Urinary bladder (tissue), 4 donors: ENCODE data around the gene MCHR2. TPM values are rescaled to one million over a fixed set of nuclear protein-coding genes. Genes with fewer than 3 reads are reported as not detected.

Experiments
- DNase-seq: peaks from one replicate; pipeline ENCODE4 v3.0.0-alpha.2; 2015; ENCODE audit errors: extremely low spot score
- H3K27ac ChIP-seq: one replicate; pipeline ENCODE4 v1.5.1; 2013; ENCODE audit warnings: low read depth, mild to moderate bottlenecking, moderate library complexity
- H3K36me3 ChIP-seq: one replicate; pipeline ENCODE4 v1.6.1; 2013; ENCODE audit warnings: mild to moderate bottlenecking, moderate library complexity; ENCODE audit not compliant: insufficient read depth
- H3K4me1 ChIP-seq: one replicate; pipeline ENCODE4 v1.6.1; 2013; ENCODE audit warnings: mild to moderate bottlenecking, moderate library complexity; ENCODE audit not compliant: insufficient read depth
- H3K4me3 ChIP-seq: one replicate; pipeline ENCODE4 v1.5.1; 2013; ENCODE audit warnings: low read depth, low read length
- WGBS: extraction: QIAGEN DNeasy Blood & Tissue Kit; methylation state at CpG from one replicate; pipeline ENCODE4 v1.1.7; 2013; 5-methylcytosine and 5-hydroxymethylcytosine counted together
- polyA plus RNA-seq: library from polyadenylated mRNA; stranded (reverse); fragments of 200-250 nt; gene quantifications from one replicate; pipeline ENCODE4 v1.2.3, GENCODE V29; 2013
- total RNA-seq: library from RNA; depleted of rRNA; stranded (reverse); fragments of >200 nt; gene quantifications from one replicate; pipeline ENCODE4 v1.2.3, GENCODE V29; 2014
- donor health status: healthy with polysubstance abuse.
- donor health status: healthy.

Gene MCHR2
- total and polyA plus RNA-seq, 2 donors, result 0.48 TPM; not detected in 1

DNA sequence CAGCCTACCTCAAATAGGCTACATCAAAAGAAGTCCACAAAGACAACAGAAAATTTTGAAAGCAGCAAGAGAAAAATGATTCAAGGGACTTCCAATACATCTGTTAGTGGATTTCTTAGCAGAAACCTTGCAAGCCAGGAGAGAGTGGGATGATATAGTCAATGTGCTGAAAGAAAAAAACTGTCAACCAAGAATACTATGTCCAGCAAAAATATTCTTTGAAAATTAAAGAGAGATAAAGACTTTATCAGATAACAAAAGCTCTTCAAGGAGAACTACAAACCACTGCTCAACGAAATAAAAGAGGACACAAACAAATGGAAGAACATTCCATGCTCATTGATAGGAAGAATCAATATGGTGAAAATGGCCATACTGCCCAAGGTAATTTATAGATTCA, 34.0 kb downstream of the MCHR2 start:
- Histone ChIP-seq H3K4me1 (no peaks in the 10 kb centered on the region), H3K4me3 (no peak overlapping the region), H3K36me3 (no peaks in the 10 kb centered on the region), H3K27ac (no peak overlapping the region)
- no peak for DNase-seq
- WGBS, result 73% methylated on average over 1 of the region's 1 CpG

DNA sequence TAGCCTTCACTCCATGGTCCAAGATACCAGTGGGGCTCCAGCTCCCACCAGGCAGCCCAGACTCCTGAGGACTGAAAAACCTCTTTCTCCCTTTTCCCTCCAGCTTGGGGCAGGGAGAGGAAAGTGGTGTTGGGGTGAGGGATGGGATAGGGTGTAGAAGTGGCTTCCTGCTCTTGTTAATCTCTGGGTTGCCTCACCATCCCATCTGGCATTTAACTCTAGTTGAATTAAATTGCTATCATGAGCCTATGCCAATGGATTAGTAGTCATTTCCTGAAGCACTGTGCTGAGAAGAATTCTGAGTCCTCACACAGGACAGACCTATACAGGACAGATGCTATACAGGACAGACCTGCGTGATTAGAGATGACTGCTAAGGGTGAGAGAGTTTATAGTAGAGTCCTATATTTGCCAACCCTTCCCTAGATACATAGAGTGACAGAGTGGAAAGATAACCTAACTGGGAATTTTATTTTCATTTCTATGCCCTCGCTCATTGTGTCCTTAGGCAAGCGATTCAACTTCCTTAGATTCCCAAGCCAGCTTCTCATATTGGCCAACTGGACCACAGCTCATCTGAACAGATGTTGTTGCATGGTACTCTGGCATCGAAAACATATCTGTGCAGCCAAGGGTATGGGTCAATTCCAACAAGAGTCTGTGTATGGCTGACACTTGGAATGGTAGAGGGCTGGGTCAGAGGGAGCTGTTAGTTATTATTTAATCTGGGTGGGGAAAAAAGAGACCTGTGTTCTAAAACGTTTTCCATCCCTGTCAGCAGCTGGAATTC, 42.8 kb downstream of the MCHR2 start:
- H3K36me3 ChIP-seq, result no peaks in the 10 kb centered on the region
- WGBS, result 77% methylated on average over 5 of the region's 5 CpGs
- no peak overlapping the region for H3K4me3 ChIP-seq
- no peak overlapping the region for H3K27ac ChIP-seq
- DNase-seq, result no peak
- no peaks in the 10 kb centered on the region for H3K4me1 ChIP-seq

DNA sequence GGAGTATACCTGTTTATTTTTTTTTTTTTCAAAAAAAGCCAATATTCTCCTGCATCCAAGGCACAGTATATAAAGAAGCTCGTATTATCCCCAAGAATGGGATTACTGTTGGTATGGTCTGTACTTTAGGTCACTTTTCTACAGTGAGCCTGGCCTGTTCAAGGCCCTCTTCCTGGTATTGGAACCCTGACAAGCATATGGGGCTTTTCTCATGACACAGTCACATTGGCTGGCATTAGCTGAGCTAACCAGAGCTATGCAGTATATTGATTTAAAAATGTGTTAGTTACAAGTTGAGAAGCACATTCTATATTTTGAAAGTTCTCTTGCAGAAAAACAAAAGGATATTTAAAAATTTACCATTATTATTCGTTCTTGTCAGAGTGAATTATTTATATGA, 48.0 kb downstream of the MCHR2 start:
- Histone ChIP-seq H3K36me3 (no peaks in the 10 kb centered on the region), H3K4me1 (no peaks in the 10 kb centered on the region), H3K27ac (no peak overlapping the region), H3K4me3 (no peak overlapping the region)
- no peak for DNase-seq
- 43% methylated on average over 2 of the region's 2 CpGs for WGBS

DNA sequence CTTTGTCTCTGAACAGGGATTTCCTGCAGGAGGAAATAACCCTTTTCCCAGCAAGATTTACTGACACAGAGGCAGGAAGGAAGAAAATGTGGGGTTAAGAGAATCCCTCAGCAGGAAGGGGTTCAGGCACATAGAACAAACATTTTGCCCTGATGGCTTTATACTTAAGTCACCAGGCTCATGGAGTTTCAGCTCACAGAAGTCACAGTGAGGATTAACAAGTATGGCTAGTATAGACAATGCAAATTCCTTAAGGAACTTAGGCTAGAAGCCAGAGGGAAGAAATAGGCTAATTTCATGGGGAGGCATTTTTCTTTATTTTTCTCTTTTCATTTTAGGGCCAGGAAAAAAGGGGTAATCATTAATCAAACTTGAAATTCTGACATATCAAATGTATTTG, 50.2 kb downstream of the MCHR2 start:
- Histone ChIP-seq H3K27ac (no peak overlapping the region), H3K4me3 (no peak overlapping the region), H3K36me3 (no peaks in the 10 kb centered on the region), H3K4me1 (no peaks in the 10 kb centered on the region)
- no peak for DNase-seq

DNA sequence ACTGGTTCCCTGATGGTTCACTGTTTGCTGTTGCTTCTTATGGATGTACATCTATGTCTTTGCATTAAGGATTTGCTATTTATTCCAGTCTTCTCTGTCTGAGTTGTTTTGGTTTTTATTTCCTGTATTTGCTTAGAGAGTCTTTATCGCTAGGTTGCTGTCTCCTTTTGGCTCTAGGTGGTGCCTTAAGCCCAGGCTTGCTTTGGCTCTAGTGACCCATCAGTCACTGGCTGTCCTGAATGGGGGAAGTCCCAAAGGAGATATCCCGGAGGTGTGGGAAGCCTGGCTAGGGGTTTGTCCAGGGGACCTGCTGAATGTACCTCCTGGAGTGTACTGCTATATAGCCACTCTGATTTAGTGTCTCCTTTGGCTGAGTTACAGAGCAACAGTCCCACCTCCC, 53.4 kb downstream of the MCHR2 start:
- H3K4me3 ChIP-seq, result no peak overlapping the region
- no peaks in the 10 kb centered on the region for H3K36me3 ChIP-seq
- WGBS, result 80% methylated on average over 2 of the region's 2 CpGs
- DNase-seq, result no peak
- no peaks in the 10 kb centered on the region for H3K4me1 ChIP-seq
- no peak overlapping the region for H3K27ac ChIP-seq

DNA sequence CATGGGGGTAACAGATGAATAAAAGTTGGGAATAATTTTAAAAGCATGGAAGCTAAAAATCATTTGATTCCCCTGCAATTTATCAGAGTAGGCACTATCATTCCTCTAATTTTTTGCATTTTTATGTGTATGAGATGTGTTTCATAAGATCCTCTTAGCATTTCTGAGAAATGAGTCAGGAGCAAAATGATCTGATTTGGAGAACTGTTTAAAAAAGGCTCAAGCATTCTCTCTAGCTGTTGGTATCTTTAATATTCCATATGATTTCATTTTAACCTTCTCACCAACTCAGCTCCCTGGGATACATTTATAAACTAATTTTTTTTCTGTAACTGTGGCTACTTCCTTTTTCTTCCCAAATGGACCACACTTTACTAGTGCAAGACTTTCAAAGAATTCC, 60.9 kb downstream of the MCHR2 start:
- H3K36me3 ChIP-seq, result no peaks in the 10 kb centered on the region
- no peak overlapping the region for H3K27ac ChIP-seq
- H3K4me1 ChIP-seq, result no peaks in the 10 kb centered on the region
- no peak for DNase-seq
- no peak overlapping the region for H3K4me3 ChIP-seq

DNA sequence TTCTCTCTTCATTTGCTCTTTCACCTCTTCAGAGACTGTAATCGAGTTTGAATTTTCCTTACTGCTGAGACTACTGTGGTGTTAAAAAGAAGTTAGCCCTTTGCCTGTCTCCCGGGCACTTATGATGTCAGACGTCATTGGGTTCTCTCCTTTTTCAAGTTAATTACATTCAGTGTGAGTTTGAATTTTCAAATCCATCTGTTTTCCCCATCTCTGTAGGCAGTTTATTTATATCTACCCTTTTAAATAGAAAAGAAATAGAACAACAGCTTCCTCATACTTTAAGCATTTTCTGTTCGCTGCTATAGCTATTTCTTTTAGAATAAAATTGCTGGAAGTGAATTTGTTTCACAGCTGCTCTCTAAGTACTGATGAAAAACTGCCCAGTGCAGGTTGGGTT, 81.4 kb downstream of the MCHR2 start:
- Histone ChIP-seq H3K4me3 (no peak overlapping the region), H3K27ac (no peak overlapping the region), H3K4me1 (no peaks in the 10 kb centered on the region), H3K36me3 (no peaks in the 10 kb centered on the region)
- WGBS, result 53% methylated on average over 4 of the region's 4 CpGs
- no peak for DNase-seq

DNA sequence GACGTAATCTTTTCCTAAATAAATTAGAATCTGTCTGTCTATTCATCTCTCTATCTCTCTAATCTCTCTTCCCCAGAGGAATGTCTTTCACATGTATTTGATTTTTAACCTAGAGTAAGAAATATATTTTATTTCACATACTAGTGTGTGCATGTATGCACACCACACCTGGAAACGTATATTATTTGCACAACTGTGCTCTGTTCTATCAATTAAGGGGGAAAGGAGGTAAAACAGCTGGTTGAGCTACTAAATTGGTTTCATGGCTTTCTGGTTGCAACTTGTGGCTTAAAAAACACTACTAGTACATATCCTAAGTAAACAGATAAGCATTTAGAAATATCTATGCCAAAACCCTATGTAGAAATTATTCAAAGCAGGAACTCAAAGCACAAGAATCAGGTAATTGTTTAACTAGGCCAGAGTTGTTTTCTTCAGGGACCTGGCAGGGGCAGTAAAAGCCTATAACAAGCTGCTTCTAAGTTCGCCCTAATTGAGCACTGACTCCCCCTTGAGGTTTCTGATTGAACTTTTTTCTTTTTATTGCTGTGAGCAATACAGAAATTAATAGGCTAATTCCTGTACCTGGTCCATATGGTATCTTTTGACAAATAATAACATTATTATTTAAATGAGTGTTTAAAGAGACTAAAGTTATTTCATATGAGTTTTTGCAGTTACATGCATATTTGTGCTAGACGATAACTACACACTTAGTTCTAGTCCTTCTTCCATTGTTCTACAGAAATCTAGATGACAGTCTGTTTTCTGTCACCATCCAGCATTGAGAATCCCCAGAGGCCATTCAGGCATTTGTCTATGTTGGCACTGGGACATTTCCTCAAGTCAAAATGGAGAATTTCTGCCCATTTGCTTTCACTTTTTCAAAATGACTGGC, 88.6 kb downstream of the MCHR2 start:
- Histone ChIP-seq H3K4me1 (no peaks in the 10 kb centered on the region), H3K27ac (no peak overlapping the region), H3K4me3 (no peak overlapping the region), H3K36me3 (no peaks in the 10 kb centered on the region)
- no peak for DNase-seq
- 49% methylated on average over 4 of the region's 4 CpGs for WGBS

DNA sequence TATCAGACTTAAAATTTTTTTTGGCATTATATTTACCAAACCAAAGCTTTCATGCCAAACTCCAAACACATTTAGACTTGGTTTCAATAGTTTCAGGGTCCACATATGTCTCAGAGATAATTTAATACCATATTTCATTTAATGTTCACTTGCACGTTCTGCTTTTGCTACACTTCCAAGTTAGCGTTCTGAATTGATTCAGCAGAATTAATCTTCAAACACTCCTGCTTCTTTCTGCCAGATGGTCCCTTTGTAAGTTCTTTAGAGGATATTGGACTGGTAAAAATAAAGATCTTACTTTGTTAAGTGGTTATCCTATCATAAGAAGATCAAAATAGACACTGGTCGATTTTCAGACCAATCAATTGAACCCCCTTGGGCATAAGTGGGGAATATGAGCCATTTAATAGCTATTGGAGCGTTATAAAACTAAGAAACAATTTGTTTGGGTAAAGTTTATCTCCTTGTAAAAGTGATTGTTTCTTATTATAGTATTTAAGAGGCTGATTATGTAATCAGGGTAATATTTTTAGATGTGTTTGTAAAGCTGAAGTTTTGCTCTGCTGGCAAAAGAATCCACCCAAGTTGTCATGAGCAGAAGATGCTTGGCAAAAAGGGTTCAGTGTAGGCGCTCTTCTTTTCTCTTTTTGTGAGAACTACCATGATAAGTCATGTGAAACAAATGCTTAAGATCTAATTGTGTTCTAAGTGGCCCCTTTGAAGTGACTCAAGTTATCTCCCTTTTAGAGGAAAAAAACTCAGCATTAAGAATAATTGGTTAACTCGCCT, 92.2 kb downstream of the MCHR2 start:
- H3K4me3 ChIP-seq, result no peak overlapping the region
- no peak for DNase-seq
- 45% methylated on average over 6 of the region's 6 CpGs for WGBS

DNA sequence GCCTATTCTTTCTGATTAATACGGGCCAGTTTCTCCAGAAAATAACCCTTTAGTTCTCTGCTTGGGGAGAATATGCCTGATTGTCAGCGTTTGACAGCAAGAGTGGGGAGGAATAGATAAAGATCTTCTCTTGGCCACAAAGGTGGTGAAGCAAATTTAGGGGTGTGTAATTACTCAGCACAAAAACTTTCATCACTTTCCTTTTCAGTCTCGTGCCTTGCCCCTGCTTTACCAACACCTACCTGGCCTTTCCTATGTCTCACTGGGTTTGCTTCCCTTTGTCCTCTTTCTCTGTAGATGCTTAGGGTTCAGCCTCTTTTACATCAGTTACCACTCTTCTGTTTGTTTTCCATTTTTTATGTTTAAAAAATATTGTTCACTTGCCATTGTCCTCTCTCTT, 99.2 kb downstream of the MCHR2 start:
- Histone ChIP-seq H3K4me1 (no peaks in the 10 kb centered on the region), H3K4me3 (no peak overlapping the region), H3K36me3 (no peaks in the 10 kb centered on the region), H3K27ac (no peak overlapping the region)
- no peak for DNase-seq
- WGBS, result 70% methylated on average over 3 of the region's 3 CpGs

More for the DNA sequence above, 92.2 kb downstream of the MCHR2 start:
- Histone ChIP-seq H3K36me3 (no peaks in the 10 kb centered on the region), H3K4me1 (no peaks in the 10 kb centered on the region), H3K27ac (no peak overlapping the region)

DNA sequence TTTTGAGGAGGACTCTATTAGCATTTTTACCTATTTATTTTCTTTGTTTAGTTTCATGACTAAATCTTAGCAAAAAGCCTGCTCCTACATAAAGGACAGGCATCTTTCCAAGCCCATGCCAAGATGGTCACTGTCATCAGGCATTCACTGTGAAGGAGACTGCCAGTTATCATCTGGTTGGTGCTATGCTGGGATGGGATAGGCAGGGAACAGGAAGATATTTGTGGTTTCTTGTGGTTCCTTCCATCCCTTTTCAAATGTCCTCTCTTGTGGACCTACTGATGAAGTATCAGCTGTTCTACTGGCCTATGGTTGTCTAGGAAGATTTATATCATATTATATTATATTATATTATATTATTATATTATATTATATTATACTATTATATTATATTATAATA, 107.0 kb downstream of the MCHR2 start:
- Histone ChIP-seq H3K36me3 (no peaks in the 10 kb centered on the region), H3K4me1 (no peaks in the 10 kb centered on the region), H3K4me3 (no peak overlapping the region), H3K27ac (no peak overlapping the region)
- no peak for DNase-seq

DNA sequence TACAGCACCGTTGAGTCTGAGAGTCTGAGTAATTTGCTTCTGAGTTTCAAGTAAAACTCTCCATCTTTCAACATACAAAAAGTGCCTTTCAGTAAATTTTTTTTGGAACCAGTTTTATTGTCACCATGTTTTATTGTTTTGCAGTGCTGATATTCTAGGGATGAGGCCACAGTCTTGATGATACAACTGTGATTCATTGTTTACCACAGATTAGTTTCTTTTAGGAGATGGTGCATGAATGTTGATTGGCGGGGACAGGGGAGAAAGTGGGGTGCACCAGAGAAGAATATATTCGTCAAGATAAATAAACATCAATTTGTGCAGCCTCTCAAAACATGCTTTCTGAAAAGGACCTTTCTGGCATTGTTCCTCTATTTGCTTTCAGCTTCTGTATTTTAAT, 109.0 kb downstream of the MCHR2 start:
- Histone ChIP-seq H3K27ac (no peak overlapping the region), H3K4me3 (no peak overlapping the region), H3K36me3 (no peaks in the 10 kb centered on the region), H3K4me1 (no peaks in the 10 kb centered on the region)
- 71% methylated on average over 3 of the region's 3 CpGs for WGBS
- DNase-seq, result no peak

DNA sequence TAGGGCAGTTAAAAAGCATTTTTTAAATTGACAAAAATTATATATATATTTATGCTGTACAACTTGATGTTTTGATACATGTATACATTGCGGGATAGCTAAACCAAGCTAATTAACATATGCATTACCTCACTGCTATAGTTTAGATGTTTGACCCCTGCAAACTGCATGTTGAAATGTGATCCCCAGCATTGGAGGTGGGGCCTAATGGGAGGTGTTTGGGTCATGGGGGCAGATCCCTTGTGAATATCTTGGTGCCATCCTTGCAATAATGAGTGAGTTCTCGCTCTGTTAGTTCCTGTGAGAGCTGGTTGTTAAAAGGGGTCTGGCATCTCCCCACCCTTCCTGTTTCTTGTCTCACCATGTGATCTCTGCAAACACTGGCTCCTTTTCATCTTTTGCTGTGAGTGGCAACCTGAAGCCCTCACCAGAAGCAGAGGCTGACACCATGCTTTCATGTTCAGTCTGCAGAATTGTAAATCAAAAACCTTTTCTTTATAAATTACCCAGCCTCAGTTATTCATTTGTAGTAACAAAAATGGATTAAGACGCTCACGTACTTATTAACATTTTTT, 111.8 kb downstream of the MCHR2 start:
- no peak overlapping the region for H3K27ac ChIP-seq
- no peak for DNase-seq
- no peak overlapping the region for H3K4me3 ChIP-seq
- WGBS, result 79% methylated on average over 4 of the region's 4 CpGs
- H3K4me1 ChIP-seq, result no peaks in the 10 kb centered on the region
- no peaks in the 10 kb centered on the region for H3K36me3 ChIP-seq
